Muscle layer of duodenum (tissue), 2 donors: ENCODE results near the gene SMC2.

Source experiments
- H3K27ac ChIP-seq: one replicate; pipeline ENCODE4 v1.7.0; 2013; ENCODE audit warnings: mild to moderate bottlenecking, low read length
- H3K27me3 ChIP-seq: one replicate; pipeline ENCODE4 v1.7.0; 2013; ENCODE audit warnings: low read depth, mild to moderate bottlenecking, control low read depth, low read length
- H3K36me3 ChIP-seq, 2 donors: one replicate each; pipeline ENCODE4 v1.7.0; 2013; ENCODE audit warnings: low read length in 2 of 2, control low read depth in 1 of 2, mild to moderate bottlenecking in 1 of 2; ENCODE audit not compliant: insufficient read depth in 2 of 2, control insufficient read depth in 1 of 2
- H3K4me1 ChIP-seq, 2 donors: one replicate each; pipeline ENCODE4 v1.7.0; 2013; ENCODE audit warnings: low read length in 2 of 2, mild to moderate bottlenecking in 2 of 2, control low read depth in 1 of 2, moderate library complexity in 1 of 2; ENCODE audit not compliant: insufficient read depth in 2 of 2, control insufficient read depth in 1 of 2
- H3K4me3 ChIP-seq, 2 donors: one replicate each; pipeline ENCODE4 v1.7.0; 2013; ENCODE audit warnings: low read length in 2 of 2, low read depth in 1 of 2, mild to moderate bottlenecking in 1 of 2
- H3K9me3 ChIP-seq, 2 donors: one replicate each; pipeline ENCODE4 v1.7.0; 2013; ENCODE audit warnings: low read length in 2 of 2, control low read depth in 1 of 2, mild to moderate bottlenecking in 1 of 2; ENCODE audit not compliant: control insufficient read depth in 1 of 2
- donor health status: healthy.

The SMC2 gene

DNA sequence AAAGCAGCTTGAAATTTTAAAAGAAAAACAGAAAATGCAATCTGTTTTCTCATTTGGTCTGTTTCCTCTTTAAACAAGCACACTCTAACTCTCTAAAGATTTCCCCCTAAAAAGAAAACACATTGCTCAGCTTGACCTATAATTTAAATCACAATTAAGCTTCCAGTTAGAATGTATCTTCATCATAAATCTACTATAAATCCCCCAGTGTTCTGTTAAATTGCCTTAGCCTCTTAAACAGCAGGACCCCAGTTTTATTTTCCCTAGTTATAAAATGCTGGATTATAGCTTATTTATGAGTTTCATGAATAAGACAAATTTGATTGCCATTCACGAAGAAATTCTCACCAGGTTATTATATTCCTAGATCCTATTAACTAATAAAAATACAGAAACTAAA, 8.6 kb upstream of the SMC2 start:
- Histone ChIP-seq H3K9me3 (no peaks in the 10 kb centered on the region), H3K36me3 (no peaks in the 10 kb centered on the region), H3K4me3 (no peak overlapping the region), H3K27ac (no peak overlapping the region), H3K4me1 (peaks cover 0 to 5% of the 10 kb centered on the region in 2 donors), H3K27me3 (no peaks in the 10 kb centered on the region)

DNA sequence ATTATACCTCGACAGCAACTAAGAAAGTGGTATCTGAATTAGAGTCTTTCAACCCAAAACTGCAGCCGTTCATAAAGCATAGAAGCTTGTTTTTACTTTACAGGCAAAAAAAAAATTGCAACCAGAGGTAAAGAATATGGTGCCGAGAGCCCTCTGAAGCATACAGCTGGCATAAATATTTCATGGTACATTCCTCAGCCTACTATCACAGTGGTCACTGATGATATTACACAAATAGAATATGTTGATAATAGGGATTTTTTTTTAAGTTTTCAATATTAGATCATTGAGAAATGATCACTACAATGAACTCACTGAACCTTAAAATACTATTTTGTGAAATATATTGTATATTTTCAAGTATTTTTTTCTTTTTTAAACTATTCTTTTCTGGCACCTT, 6.2 kb upstream of the SMC2 start:
- Histone ChIP-seq H3K4me3 (no peak overlapping the region), H3K36me3 (peaks cover 0 to 4% of the 10 kb centered on the region in 2 donors), H3K9me3 (no peaks in the 10 kb centered on the region), H3K27ac (no peak overlapping the region), H3K4me1 (peaks cover 3 to 16% of the 10 kb centered on the region in 2 donors), H3K27me3 (no peaks in the 10 kb centered on the region)

DNA sequence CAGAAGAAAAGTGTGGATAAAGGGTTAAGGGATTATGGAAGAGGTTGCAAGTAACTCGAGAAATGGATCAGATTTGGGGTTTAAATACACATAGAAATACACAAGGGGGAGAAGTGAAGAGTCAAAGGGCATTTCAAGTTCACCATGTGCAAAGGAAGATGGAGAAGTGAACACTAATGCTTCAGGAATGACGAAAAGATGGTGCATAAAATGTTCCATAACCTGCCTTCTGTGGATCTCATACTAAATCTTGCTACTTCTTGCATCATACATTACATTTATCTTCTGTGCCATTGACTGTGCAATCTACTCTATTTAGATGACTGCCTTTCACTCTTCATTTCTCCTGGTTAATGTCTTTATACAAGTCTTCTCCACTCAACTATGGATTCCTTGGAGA, 5.7 kb upstream of the SMC2 start:
- Histone ChIP-seq H3K4me3 (no peak overlapping the region), H3K27ac (no peak overlapping the region), H3K27me3 (no peaks in the 10 kb centered on the region), H3K36me3 (peaks cover 0 to 6% of the 10 kb centered on the region in 2 donors), H3K9me3 (no peaks in the 10 kb centered on the region), H3K4me1 (peaks cover 7 to 20% of the 10 kb centered on the region in 2 donors)

DNA sequence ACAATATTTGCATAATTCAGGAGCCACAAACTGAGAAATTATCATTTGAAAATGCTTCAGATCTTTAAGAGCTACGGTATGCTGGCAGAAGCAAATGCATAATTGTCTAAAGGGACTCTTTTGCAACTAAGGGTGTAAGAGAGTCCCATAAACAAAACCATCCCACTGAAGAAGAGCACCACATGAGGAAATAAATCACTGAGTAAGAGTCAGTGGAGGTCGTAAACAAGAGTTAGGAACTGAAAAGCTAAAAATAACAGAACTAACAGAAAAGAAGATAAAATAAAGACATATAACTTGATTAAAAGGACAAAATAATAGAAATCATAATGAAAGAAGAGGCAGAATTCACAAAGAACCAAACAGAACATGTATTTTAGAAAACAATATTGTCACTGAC, 3.5 kb upstream of the SMC2 start:
- Histone ChIP-seq H3K27me3 (no peaks in the 10 kb centered on the region), H3K4me3 (peak overlapping the region; percentile 22 to 42), H3K36me3 (peaks cover 0 to 14% of the 10 kb centered on the region in 2 donors), H3K4me1 (peaks cover 7 to 30% of the 10 kb centered on the region in 2 donors), H3K9me3 (no peaks in the 10 kb centered on the region), H3K27ac (peak overlapping the region; percentile 52)

DNA sequence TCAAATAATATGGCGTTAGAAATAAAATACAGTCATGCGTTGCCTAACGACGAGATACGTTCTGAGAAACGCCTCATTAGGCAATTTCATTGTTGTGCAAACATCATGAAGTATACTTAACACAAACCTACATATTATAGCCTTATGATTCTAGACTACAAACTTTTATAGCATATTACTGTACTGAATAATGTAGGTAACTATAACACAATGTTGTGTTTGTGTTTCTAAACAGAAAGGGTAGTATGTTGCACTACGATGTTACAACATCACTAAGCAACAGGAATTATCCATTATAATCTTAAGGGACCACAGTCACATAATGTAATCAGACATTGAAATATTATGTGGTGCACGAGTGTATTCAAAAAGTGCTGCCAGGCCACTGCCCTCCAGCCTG, 3.0 kb upstream of the SMC2 start:
- H3K4me3 ChIP-seq, result peak overlapping the region; percentile 22 to 42
- H3K36me3 ChIP-seq, result peaks cover 0 to 14% of the 10 kb centered on the region in 2 donors
- peak overlapping the region; percentile 55 for H3K27ac ChIP-seq
- no peaks in the 10 kb centered on the region for H3K27me3 ChIP-seq
- peaks cover 7 to 30% of the 10 kb centered on the region in 2 donors for H3K4me1 ChIP-seq
- H3K9me3 ChIP-seq, result no peaks in the 10 kb centered on the region

DNA sequence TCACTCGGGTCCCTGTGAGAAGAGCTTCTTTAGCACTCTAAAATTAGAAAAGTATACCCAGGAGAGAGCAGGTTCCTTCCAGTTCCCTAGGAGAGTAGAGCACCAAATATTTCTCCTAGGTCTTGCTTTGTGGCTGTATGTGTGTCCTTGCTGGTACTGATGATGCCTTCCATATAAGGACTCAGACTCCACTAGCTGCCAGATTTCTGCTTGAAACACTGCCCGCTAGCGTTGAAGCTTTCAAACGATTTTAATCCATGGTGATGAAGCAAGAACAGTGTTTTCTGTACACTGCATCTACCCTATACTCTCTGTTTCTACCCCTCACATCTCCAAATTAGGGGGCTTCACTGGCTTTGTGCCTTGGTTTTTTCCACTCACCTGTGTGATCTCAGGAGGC, 2.4 kb upstream of the SMC2 start:
- Histone ChIP-seq H3K27ac (peak overlapping the region; percentile 55), H3K4me1 (peaks cover 7 to 30% of the 10 kb centered on the region in 2 donors), H3K9me3 (no peaks in the 10 kb centered on the region), H3K4me3 (peak overlapping the region in 1 of 2 donors; percentile 42), H3K36me3 (peaks cover 0 to 14% of the 10 kb centered on the region in 2 donors), H3K27me3 (no peaks in the 10 kb centered on the region)

DNA sequence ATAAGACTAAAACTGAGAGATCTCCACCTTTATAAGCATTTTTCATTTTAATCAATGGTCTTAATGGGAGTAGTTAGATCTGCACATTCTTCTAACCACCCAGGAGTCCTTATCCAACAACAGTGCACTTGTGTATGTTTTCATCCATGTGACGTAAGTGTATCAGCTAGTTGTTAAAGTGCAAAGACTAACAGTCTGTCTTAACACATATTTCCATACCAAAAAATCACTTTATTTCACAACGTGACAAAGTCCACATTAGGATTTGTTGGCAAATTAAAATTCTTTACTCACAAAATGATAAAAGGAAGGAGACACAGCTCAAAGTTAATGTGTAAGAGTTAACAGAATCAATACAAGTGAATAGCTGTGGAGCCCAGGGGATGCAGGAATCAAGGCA, 1.9 kb upstream of the SMC2 start:
- peak overlapping the region; percentile 97 for H3K27ac ChIP-seq

DNA sequence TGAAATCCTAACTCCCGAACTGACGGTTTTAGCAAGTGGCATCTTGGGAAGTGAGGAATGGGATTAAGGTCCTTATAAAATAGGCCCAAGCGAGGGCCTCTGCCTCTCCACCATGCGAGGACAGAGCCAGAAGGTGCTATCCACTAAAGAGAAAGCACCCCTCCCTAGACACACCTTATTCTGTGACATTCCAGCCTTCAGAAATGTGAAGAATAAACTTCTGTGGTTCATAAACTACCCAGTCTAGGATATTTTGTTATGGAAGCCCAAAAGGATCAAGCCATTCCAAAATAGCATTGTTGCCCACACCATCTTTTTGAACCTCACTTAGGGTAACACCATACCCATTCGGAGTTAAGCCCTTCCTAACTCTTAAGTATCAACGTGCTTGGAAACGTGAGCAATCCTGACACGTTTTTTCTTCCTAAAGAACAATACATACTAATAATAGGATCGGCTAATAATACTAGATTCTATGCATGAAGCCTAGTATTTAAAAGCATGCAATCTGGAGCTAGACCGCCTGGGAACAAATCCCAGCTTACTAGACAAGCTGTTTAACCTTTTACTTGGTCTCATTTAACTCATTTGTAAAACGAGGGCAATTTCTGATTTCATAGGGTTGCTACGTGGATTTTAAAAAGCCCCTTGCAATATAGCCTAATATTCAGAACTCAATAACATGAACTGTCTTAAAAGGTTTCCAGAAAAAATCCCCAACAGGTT, 1.1 kb upstream of the SMC2 start:
- Histone ChIP-seq H3K4me1 (peaks cover 7 to 30% of the 10 kb centered on the region in 2 donors), H3K27ac (peak overlapping the region; percentile 97), H3K36me3 (peaks cover 0 to 14% of the 10 kb centered on the region in 2 donors), H3K4me3 (peak overlapping the region; percentile 94), H3K9me3 (no peaks in the 10 kb centered on the region), H3K27me3 (no peaks in the 10 kb centered on the region)

More for the DNA sequence above, 1.9 kb upstream of the SMC2 start:
- H3K36me3 ChIP-seq, result peaks cover 0 to 14% of the 10 kb centered on the region in 2 donors
- no peaks in the 10 kb centered on the region for H3K9me3 ChIP-seq
- H3K27me3 ChIP-seq, result no peaks in the 10 kb centered on the region
- peak overlapping the region in 1 of 2 donors; percentile 42 for H3K4me3 ChIP-seq
- H3K4me1 ChIP-seq, result peaks cover 7 to 30% of the 10 kb centered on the region in 2 donors

DNA sequence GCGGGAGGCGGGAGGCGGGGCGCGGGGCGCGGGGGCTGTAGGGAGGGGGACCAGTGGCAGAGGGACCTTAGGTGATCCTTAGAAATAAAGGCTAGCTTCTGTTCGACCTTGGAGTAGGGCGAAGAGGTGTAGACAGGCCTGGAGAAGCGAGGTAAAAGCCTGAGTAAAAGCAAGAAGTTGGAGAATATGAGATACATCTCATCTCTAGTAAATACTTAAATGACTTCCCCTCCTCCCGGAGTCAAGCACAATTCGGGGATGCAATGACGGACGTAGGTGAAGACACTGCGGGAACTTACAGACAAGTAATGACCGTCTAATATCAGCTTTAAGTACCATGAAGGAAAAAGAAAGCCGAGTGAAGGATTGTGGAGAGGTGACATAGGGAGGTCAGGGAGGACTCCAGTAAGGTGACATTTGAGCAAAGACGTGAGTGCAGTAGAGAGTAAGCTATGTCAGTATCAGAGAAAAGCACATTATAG, 466 bp downstream of the SMC2 start:
- H3K4me1 ChIP-seq, result peaks cover 7 to 30% of the 10 kb centered on the region in 2 donors
- H3K9me3 ChIP-seq, result no peaks in the 10 kb centered on the region
- H3K36me3 ChIP-seq, result peaks cover 0 to 14% of the 10 kb centered on the region in 2 donors
- H3K27ac ChIP-seq, result no peak overlapping the region
- H3K27me3 ChIP-seq, result no peaks in the 10 kb centered on the region
- peak overlapping the region; percentile 94 for H3K4me3 ChIP-seq

DNA sequence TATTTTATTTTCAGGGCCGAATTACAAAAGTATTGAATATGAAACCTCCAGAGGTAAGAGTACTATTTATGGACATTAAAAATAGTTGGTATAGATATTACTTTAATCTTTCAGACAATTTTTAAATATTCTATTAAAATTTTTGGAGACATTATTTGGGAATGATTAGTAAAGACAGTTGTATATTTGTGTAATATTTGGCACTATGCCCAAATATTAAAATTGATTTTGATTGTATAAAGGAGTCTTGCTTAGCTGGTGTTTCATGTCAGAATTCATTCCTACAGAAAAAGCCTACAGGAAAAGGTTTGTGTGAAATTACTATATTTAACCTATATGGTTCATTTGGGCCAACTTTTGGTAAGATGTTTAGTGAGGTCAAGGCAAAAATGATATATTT, 5.5 kb downstream of the SMC2 start:
- no peak overlapping the region for H3K27ac ChIP-seq
- H3K4me1 ChIP-seq, result peaks cover 0 to 8% of the 10 kb centered on the region in 2 donors
- H3K27me3 ChIP-seq, result no peaks in the 10 kb centered on the region
- H3K4me3 ChIP-seq, result no peak overlapping the region
- peaks cover 10 to 44% of the 10 kb centered on the region in 2 donors for H3K36me3 ChIP-seq
- H3K9me3 ChIP-seq, result no peaks in the 10 kb centered on the region

DNA sequence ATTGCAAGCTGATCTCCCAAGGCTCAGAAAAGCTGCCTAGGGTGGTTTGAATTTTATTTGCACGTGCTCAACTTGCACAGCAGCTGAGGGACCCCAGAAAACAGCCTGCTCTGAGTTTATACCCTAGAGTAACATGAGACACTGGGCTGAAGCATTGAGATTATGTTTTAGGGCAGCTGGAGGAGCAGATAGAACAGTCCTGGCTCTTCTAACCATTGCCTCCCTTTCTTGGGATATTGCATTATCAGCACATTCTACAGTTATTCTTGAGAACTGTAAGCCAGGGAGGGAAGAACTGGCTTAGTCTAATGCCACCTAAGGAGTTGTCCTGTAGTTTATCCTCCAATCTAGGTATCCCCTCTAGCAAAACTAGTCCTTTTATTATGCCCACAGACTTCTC, 10.3 kb downstream of the SMC2 start:
- H3K4me3 ChIP-seq, result no peak overlapping the region
- no peak overlapping the region for H3K27ac ChIP-seq
- no peaks in the 10 kb centered on the region for H3K27me3 ChIP-seq
- no peaks in the 10 kb centered on the region for H3K4me1 ChIP-seq
- H3K9me3 ChIP-seq, result no peaks in the 10 kb centered on the region
- H3K36me3 ChIP-seq, result peaks cover 36 to 67% of the 10 kb centered on the region in 2 donors
